BLaER1 (cell line): ENCODE data around the gene TST.

ENCODE experiments used
- H3K27ac ChIP-seq: shearing (Covaris generic); formaldehyde crosslinking; 2 replicates; pipeline ENCODE4 v1.8.1; 2022
- H3K27me3 ChIP-seq: shearing (Covaris generic); formaldehyde crosslinking; 2 replicates; pipeline ENCODE4 v1.8.1; 2022
- H3K36me3 ChIP-seq: shearing (Covaris generic); formaldehyde crosslinking; 2 replicates; pipeline ENCODE4 v1.8.1; 2022
- H3K4me1 ChIP-seq: shearing (Covaris generic); formaldehyde crosslinking; 2 replicates; pipeline ENCODE4 v1.8.1; 2022
- H3K4me2 ChIP-seq: shearing (Covaris generic); formaldehyde crosslinking; 2 replicates; pipeline ENCODE4 v1.8.1; 2022
- H3K4me3 ChIP-seq: shearing (Covaris generic); formaldehyde crosslinking; 2 replicates; pipeline ENCODE4 v1.8.1; 2022
- H3K9ac ChIP-seq: shearing (Covaris generic); formaldehyde crosslinking; 2 replicates; pipeline ENCODE4 v1.8.1; 2022
- H3K9me3 ChIP-seq: shearing (Covaris generic); formaldehyde crosslinking; 2 replicates; pipeline ENCODE4 v1.8.1; 2022
- H4K20me1 ChIP-seq: shearing (Covaris generic); formaldehyde crosslinking; 2 replicates; pipeline ENCODE4 v1.8.1; 2022
- Cebpa-rat ChIP-seq: shearing (Covaris generic); IDR thresholded peaks from 2 replicates; pipeline ENCODE4 v1.8.1; 2022

Gene TST

DNA sequence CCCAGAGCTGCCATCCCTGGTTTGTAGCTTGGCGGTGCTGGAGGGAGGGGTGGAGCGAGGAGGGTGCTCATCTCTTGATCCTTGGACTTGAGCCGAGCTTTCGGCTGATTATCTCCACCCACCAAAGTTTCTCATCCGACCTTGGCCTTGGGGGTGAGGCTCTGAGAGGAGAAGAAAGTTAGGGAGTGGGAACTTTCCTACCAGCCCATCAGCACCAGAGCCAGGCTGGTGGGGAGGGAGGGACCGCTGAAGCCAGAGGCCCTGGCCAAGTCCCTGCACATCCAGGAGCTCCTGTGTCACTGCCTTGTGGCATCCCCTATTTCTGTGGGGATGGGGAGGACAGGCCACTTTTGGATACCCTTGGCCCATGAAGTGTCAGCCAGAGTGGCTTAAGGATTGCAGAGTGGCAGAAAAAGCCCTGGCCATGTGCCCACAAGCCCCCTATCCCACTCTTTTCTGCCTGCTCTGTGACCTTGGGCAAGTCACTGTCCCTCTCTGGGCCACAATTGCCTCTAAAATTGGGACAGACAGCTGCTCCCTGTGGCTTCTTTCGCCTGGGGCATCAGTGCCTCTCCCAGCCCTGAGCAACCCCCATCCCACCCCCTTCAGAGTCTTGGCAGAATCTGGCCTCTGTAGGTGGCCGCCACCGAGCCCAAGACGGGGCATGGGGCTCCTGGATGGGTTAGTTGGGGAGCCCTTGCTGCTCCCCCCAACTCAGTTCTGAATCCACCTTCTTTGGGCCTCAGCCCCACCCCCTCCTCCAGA is 42.5 kb upstream of the TST start:
- Histone ChIP-seq H3K9ac (no peak overlapping the region), H3K36me3 (peaks cover 47% of the 10 kb centered on the region)

DNA sequence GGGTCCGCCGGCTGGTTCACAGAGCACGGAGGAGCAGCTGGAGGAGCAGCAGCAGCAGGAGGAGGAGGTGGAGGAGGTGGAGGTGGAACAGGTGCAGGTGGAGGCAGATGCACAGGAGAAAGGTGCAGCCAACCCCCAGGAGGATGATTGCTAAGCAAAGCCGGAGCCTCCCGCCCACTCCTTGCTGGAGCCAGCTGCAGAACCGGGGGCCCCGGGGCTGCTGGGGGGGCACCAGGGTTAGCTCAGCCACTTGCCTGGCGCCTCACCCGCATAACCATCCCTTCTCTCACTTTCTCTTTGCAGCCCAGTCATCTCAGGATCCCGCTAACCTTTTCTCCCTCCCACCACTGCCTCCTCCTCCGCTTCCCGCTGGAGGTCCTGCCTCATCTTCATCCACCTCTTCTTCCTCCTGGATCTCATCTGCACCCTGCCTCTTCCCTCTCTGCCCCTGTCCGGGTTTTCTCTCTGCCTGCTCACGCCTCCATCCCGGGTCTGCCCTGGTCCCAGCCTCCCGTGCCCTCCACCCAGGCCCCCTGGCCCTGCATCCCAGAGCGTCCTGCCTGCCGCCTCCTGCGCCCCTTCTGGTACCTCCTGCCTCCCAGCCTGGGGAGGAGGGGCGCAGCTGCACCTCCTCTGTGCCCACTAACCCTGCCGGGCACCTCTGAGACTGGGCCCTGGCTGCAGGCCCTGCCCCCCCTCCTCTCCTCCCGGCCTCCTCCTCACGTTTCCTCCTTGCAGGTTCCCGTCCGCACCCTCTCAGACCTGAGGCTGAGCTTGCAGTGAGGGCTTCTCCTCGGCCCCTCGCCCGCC is 41.8 kb upstream of the TST start:
- no peak for TF ChIP-seq Cebpa-rat
- Histone ChIP-seq H3K27ac (peak overlapping the region; percentile 55; the same call in 1 of the 2 replicates), H3K9ac (peak overlapping the region; percentile 48; the same call in 1 of the 2 replicates), H4K20me1 (no peaks in the 10 kb centered on the region), H3K4me2 (peak overlapping the region; percentile 72), H3K9me3 (no peaks in the 10 kb centered on the region), H3K36me3 (peaks cover 55% of the 10 kb centered on the region), H3K4me3 (no peak overlapping the region), H3K27me3 (no peaks in the 10 kb centered on the region), H3K4me1 (peaks cover 46% of the 10 kb centered on the region)

More for the DNA sequence above, 42.5 kb upstream of the TST start:
- H3K4me2 ChIP-seq = peak overlapping the region; percentile 72
- no peak overlapping the region for H3K4me3 ChIP-seq
- no peaks in the 10 kb centered on the region for H4K20me1 ChIP-seq
- H3K4me1 ChIP-seq = peaks cover 46% of the 10 kb centered on the region
- no peak for TF ChIP-seq Cebpa-rat
- no peaks in the 10 kb centered on the region for H3K9me3 ChIP-seq
- no peaks in the 10 kb centered on the region for H3K27me3 ChIP-seq
- H3K27ac ChIP-seq = no peak overlapping the region

DNA sequence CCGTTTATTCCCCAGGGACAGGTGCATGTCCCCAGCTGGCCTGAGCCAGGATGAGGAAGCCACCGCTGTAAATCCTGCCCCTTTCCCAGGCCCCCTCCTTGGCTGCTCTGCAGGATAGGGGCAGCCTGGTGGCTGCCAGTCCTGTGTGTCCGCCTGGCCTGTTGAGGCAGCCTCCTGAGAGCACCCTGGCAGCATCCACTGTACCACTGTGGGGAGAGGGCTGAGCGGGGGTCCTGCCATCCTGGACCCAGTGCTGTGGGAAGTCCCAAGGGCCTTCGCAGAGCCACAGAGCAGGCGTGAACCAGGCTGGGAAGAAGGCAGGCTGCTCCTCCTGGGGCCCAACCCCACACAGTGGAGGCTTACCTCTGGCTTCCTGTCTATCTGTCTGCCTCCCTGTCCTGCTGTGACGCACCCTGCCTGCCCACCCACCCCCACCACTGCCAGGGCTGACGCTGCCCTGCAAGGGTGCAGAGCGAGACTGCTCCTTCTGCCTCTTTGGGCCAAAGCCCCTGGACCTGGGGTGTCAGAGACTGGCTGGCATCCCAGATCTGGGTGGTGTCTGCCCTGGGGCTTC is 40.7 kb upstream of the TST start:
- H3K36me3 ChIP-seq = peaks cover 63% of the 10 kb centered on the region
- H4K20me1 ChIP-seq = no peaks in the 10 kb centered on the region
- H3K9me3 ChIP-seq = no peaks in the 10 kb centered on the region
- peak overlapping the region; percentile 48; the same call in 1 of the 2 replicates for H3K9ac ChIP-seq
- H3K4me2 ChIP-seq = peak overlapping the region; percentile 72
- peaks cover 57% of the 10 kb centered on the region for H3K4me1 ChIP-seq
- no peaks in the 10 kb centered on the region for H3K27me3 ChIP-seq
- TF ChIP-seq Cebpa-rat = no peak
- H3K4me3 ChIP-seq = no peak overlapping the region
- H3K27ac ChIP-seq = peak overlapping the region; percentile 55

DNA sequence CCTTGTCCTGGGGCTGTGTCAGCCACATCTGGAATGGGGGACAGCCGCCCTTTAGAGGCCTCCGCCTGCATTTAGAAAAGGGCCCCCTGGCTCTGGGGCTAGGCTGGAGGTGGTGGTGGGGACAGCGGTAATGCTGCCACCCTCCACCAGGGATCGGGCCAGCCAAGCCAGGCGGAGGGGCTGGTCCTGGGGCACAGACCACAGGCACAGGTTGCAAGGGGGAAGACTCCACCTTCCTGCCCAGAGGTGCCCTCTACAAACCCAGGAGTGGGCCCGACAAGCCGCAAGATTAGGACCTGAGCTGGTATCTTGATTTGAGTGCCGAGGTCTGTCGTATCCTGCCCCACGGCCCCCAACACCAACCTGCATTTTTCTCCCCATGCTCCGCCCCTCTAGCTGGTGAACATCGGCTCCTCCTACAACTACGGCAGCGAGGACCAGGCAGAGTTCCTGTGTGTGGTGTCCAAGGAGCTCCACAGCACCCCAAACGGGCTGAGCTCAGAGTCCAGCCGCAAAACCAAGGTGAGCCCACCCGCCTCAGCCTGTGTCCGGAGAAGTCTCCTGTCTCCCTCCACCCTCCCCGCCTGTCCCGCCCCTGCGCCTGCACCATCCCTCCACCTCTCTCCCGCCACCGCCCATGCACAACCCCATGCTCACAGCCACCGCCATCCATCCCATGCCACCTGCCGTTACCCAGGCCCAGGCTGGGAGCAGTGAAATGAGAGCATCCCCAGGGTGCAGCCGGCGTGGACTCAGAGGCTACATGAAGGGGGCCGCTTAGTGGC is 39.9 kb upstream of the TST start:
- no peak overlapping the region for H3K4me3 ChIP-seq
- H3K27me3 ChIP-seq = no peaks in the 10 kb centered on the region
- 0 out of 2 replicates have a peak, but pooled peaks cover 5% of the 10 kb centered on the region for H4K20me1 ChIP-seq
- H3K36me3 ChIP-seq = peaks cover 71% of the 10 kb centered on the region
- H3K9me3 ChIP-seq = no peaks in the 10 kb centered on the region
- no peak for TF ChIP-seq Cebpa-rat
- peaks cover 65% of the 10 kb centered on the region for H3K4me1 ChIP-seq
- peak overlapping the region; percentile 72 for H3K4me2 ChIP-seq
- peak overlapping the region; percentile 55 for H3K27ac ChIP-seq
- H3K9ac ChIP-seq = no peak overlapping the region

DNA sequence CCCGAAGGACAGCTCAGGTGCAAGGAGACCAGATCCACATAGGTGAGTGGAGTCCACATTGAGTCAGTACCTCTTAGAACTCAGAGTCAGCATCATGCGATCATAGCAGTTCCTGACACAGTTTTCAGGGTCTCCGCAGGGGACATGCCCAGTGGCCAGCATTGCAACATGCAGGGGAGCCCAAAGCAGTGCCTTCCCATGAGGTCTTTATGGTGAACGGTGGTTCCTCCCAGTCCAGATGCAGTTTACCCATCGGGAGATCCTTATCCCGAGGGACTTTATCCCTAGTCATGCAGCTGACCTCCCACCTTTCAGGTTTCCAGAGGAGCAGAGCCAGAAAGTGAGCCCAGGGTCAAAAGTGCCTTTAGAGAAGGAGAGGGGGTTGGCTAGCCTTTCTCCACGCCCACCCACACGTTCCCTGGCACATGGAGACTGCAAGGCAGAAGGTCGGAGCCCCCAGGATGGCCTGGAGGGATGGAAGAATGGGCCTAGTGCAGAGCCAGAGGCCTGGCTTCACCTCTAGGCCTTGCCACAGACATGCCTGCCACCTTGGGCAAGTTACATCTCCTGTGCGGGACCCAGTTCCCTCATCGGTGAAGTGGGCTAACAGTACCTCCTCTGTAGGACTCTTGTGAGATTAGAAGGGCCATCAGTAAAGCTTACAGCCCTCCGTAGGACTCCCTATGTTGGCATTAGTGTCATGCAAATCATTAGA is 38.7 kb upstream of the TST start:
- Histone ChIP-seq H3K27ac (no peak overlapping the region), H3K9me3 (no peaks in the 10 kb centered on the region), H3K4me3 (no peak overlapping the region), H3K4me1 (peaks cover 67% of the 10 kb centered on the region), H3K4me2 (no peak overlapping the region), H3K9ac (no peak overlapping the region), H3K27me3 (no peaks in the 10 kb centered on the region), H4K20me1 (0 out of 2 replicates have a peak, but pooled peaks cover 17% of the 10 kb centered on the region), H3K36me3 (peaks cover 74% of the 10 kb centered on the region)
- TF ChIP-seq Cebpa-rat = no peak

DNA sequence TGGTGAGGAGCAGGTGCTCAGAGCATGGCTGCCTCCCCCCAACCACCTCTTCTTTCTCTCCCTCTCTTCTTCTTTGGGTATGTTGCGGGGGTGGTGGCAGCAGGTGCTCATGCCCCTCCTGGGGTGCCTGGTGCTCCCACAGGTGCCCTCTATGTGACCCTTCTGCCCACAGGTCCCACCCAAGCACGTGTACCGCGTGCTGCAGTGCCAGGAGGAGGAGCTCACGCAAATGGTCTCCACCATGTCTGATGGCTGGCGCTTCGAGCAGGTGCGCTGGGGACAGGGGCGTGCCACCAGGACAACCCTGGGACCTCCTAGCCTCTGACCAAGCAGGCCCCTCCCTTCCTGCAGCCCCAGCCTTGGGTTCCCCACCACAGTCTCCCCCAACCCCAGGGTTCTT is 38.0 kb upstream of the TST start:
- Histone ChIP-seq H3K4me3 (no peak overlapping the region), H4K20me1 (0 out of 2 replicates have a peak, but pooled peaks cover 24% of the 10 kb centered on the region), H3K27ac (no peak overlapping the region), H3K9me3 (no peaks in the 10 kb centered on the region), H3K4me1 (peaks cover 67% of the 10 kb centered on the region), H3K9ac (no peak overlapping the region), H3K4me2 (no peak overlapping the region), H3K36me3 (peaks cover 74% of the 10 kb centered on the region), H3K27me3 (no peaks in the 10 kb centered on the region)
- TF ChIP-seq Cebpa-rat = no peak

DNA sequence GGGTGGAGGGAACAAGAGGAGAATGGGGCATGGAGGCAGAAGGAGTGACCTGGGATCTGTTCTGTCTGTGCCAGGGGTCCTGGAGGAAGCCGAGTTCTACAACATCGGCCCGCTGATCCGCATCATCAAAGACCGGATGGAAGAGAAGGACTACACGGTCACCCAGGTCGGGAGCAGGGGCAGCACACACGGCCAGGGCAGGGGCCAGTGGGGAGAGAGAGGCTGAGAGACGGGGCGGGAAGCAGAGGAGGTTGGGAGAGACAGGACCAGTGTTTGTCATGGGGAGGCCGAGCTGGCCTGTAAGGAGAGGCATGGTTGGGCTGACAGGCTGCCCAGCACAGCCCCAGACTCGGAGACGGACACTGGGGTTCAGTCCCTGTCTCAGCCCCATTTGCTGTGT is 37.0 kb upstream of the TST start:
- Histone ChIP-seq H3K27me3 (no peaks in the 10 kb centered on the region), H3K9ac (no peak overlapping the region), H3K9me3 (no peaks in the 10 kb centered on the region), H4K20me1 (0 out of 2 replicates have a peak, but pooled peaks cover 25% of the 10 kb centered on the region), H3K4me2 (no peak overlapping the region), H3K4me1 (peaks cover 60% of the 10 kb centered on the region), H3K4me3 (no peak overlapping the region), H3K27ac (no peak overlapping the region), H3K36me3 (peaks cover 67% of the 10 kb centered on the region)
- no peak for TF ChIP-seq Cebpa-rat

DNA sequence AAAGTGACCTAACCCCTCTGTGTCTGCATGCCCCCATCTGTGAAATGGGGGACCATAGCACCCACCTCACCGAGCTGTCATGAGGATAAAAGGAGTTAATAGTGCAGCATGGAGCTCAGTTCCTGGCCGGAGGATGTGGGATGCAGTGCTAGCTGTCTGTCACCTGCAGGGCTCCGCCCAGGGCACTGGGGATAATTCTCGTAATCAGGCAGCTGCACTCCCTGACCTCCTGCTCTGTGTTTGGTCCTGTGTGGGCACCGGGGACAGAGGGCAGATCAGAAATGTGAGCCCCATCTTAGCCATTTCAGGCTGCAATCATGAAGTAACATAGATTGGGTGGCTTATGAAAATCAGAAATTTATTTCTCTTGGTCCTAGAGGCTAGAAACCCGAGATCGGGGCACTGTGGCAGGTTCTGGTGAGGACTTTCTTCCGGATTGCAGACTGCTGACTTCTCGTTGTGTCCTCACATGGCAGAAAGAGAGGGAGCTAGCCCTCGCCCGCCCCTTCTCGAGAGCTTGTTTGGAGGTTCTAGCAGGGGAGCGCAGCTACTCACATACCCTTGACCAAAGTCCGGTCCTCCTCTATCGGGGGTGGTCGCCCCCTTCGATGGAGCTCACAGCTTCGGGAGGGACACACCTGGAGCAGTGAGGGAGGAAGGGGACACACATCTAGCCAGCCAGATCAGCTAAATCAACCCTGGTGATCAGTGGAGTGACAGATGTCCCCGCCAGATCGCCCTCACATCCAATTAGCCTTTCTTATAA is 35.5 kb upstream of the TST start:
- Histone ChIP-seq H3K27ac (no peak overlapping the region), H4K20me1 (0 out of 2 replicates have a peak, but pooled peaks cover 25% of the 10 kb centered on the region), H3K4me2 (peak overlapping the region; percentile 93), H3K4me3 (no peak overlapping the region), H3K9ac (0 out of 2 replicates have a peak overlapping the region, but pooled peaks have one; percentile 49), H3K4me1 (peaks cover 56% of the 10 kb centered on the region), H3K36me3 (peaks cover 56% of the 10 kb centered on the region), H3K9me3 (no peaks in the 10 kb centered on the region), H3K27me3 (no peaks in the 10 kb centered on the region)
- TF ChIP-seq Cebpa-rat = no peak
